IMR-90 (cell line): ENCODE measurements around the gene MIR17HG. TPM values are rescaled to one million over a fixed set of nuclear protein-coding genes. Genes with fewer than 3 reads are reported as not detected.

Experiments used
- ATAC-seq: fragments of 200-7000 bp; cut with Tn5 transposase; 2 replicates; pipeline ENCODE4 v1.9.1; 2020; ENCODE audit warnings: low read depth, mild to moderate bottlenecking, moderate library complexity
- BruUV-seq: library from RNA; stranded (reverse); fragments of 400-500 nt; replicated peaks from 2 replicates; lab custom pipeline; 2021; lab: Mats Ljungman, UMichigan
- CTCF ChIA-PET: fragments of 300-600 bp; formaldehyde crosslinking; extraction: SDS; loops from one replicate; lab custom pipeline; 2021; ENCODE audit warnings: antibody characterized with exemption; lab: Yijun Ruan, JAX
- POLR2A ChIA-PET: fragments of 300-600 bp; sonication (Branson Sonifier 250); formaldehyde crosslinking; loops from one replicate; lab custom pipeline; 2022; ENCODE audit warnings: antibody characterized with exemption; ENCODE audit not compliant: unreplicated experiment; lab: Charles Lee
- DNase-seq: peaks from one replicate; pipeline ENCODE4 v3.0.0; 2013
- H2AFZ ChIP-seq: replicated peaks from 2 replicates; pipeline ENCODE3; 2013; ENCODE audit warnings: low read length, mild to moderate bottlenecking; ENCODE audit not compliant: poor library complexity
- H2AK5ac ChIP-seq: 2 replicates; pipeline ENCODE4 v1.6.1; 2013; ENCODE audit warnings: low read depth, low read length, inconsistent platforms
- H2AK9ac ChIP-seq: replicated peaks from 2 replicates; pipeline ENCODE3; 2013; ENCODE audit warnings: mild to moderate bottlenecking, low read depth, low read length, moderate library complexity; ENCODE audit not compliant: poor library complexity
- H2BK120ac ChIP-seq: 2 replicates; pipeline ENCODE4 v1.6.1; 2013; ENCODE audit warnings: low read depth, low read length, inconsistent platforms
- H2BK15ac ChIP-seq: 3 replicates; pipeline ENCODE4 v1.6.1; 2013; ENCODE audit warnings: low read depth, low read length, inconsistent platforms
- H2BK20ac ChIP-seq: 2 replicates; pipeline ENCODE4 v1.6.1; 2013; ENCODE audit warnings: low read depth, mild to moderate bottlenecking, inconsistent platforms, low read length, moderate library complexity
- H2BK5ac ChIP-seq: 2 replicates; pipeline ENCODE4 v1.6.1; 2013; ENCODE audit warnings: mild to moderate bottlenecking, low read depth, low read length, inconsistent platforms; ENCODE audit not compliant: poor library complexity, severe bottlenecking
- H3K14ac ChIP-seq: replicated peaks from 2 replicates; pipeline ENCODE4 v1.6.1; 2013; ENCODE audit warnings: low read depth, low read length, inconsistent platforms
- H3K18ac ChIP-seq: 2 replicates; pipeline ENCODE4 v1.6.1; 2013; ENCODE audit warnings: low read depth, low read length, control low read depth
- H3K23ac ChIP-seq: 2 replicates; pipeline ENCODE4 v1.6.1; 2013; ENCODE audit warnings: low read depth, low read length, inconsistent platforms
- H3K27ac ChIP-seq: 2 replicates; pipeline ENCODE4 v1.5.1; 2013; ENCODE audit warnings: mild to moderate bottlenecking, control low read depth, low read length; ENCODE audit not compliant: insufficient read depth
- H3K27me3 ChIP-seq: 2 replicates; pipeline ENCODE4 v1.6.1; 2013; ENCODE audit warnings: low read length; ENCODE audit not compliant: control insufficient read depth, insufficient read depth
- H3K36me3 ChIP-seq: 2 replicates; pipeline ENCODE4 v1.6.1; 2013; ENCODE audit warnings: low read length, mixed read lengths; ENCODE audit not compliant: control insufficient read depth, insufficient read depth
- H3K4ac ChIP-seq: 2 replicates; pipeline ENCODE4 v1.6.1; 2013; ENCODE audit warnings: low read depth, low read length, inconsistent platforms
- H3K4me1 ChIP-seq: 2 replicates; pipeline ENCODE4 v1.6.1; 2013; ENCODE audit warnings: low read length, mixed read lengths; ENCODE audit not compliant: control insufficient read depth, insufficient read depth
- H3K4me2 ChIP-seq: 2 replicates; pipeline ENCODE4 v1.6.1; 2013; ENCODE audit warnings: low read depth, mild to moderate bottlenecking, control low read depth, low read length, moderate library complexity
- H3K4me3 ChIP-seq: 2 replicates; pipeline ENCODE4 v1.5.1; 2013; ENCODE audit warnings: low read depth, mild to moderate bottlenecking, control low read depth, low read length, moderate library complexity; ENCODE audit not compliant: insufficient read depth
- H3K56ac ChIP-seq: 2 replicates; pipeline ENCODE4 v1.6.1; 2013; ENCODE audit warnings: low read length, inconsistent platforms; ENCODE audit not compliant: insufficient read depth; ENCODE audit errors: extremely low read depth
- H3K79me1 ChIP-seq, 2 experiments: 2 replicates each; pipeline ENCODE4 v1.6.1; 2013; ENCODE audit warnings: low read length in 2 of 2, inconsistent platforms in 1 of 2, low read depth in 1 of 2
- H3K9ac ChIP-seq: 2 replicates; pipeline ENCODE4 v1.6.1; 2013; ENCODE audit warnings: low read depth, low read length, control low read depth
- H3K9me1 ChIP-seq: 2 replicates; pipeline ENCODE4 v1.6.1; 2013; ENCODE audit warnings: low read length, inconsistent platforms; ENCODE audit not compliant: insufficient read depth
- H3K9me3 ChIP-seq: 2 replicates; pipeline ENCODE4 v1.6.1; 2013; ENCODE audit warnings: low read length; ENCODE audit not compliant: control insufficient read depth, insufficient read depth
- H4K20me1 ChIP-seq: 2 replicates; pipeline ENCODE4 v1.6.1; 2013; ENCODE audit warnings: low read length, inconsistent platforms; ENCODE audit not compliant: insufficient read depth
- H4K5ac ChIP-seq: 2 replicates; pipeline ENCODE4 v1.6.1; 2013; ENCODE audit warnings: mild to moderate bottlenecking, low read depth, low read length, control low read depth
- H4K8ac ChIP-seq, 2 experiments: 2 replicates each; pipeline ENCODE4 v1.6.1; 2013; ENCODE audit warnings: low read depth in 2 of 2, low read length in 2 of 2, control low read depth in 1 of 2, inconsistent platforms in 1 of 2
- H4K91ac ChIP-seq: 2 replicates; pipeline ENCODE4 v1.6.1; 2013; ENCODE audit warnings: low read depth, low read length, inconsistent platforms; ENCODE audit not compliant: insufficient read depth
- CTCF ChIP-seq: conservative IDR thresholded peaks from 2 replicates; pipeline ENCODE4 v1.5.1; 2012; ENCODE audit warnings: mild to moderate bottlenecking, low read depth, low read length, improper control_type of control experiment
- FOS ChIP-seq: fragments of 150-350 bp; IDR thresholded peaks from 2 replicates; pipeline ENCODE4 v1.6.1; 2016; ENCODE audit warnings: low read depth, low read length
- WGBS, 2 experiments: methylation state at CpG; one replicate each; pipeline versions ENCODE4 v1.1.5 to v1.1.7; 2013; ENCODE audit warnings: missing lambda C conversion rate in 2 of 2; ENCODE audit not compliant: insufficient read length in 1 of 2; ENCODE audit errors: extremely low coverage in 2 of 2; 5-methylcytosine and 5-hydroxymethylcytosine counted together
- dilution Hi-C: fragments of 300-500 bp; cut with HindIII; formaldehyde crosslinking; loops from one replicate; pipeline ENCODE4 v1.14.3; 2018; ENCODE audit warnings: low sequenced_read_pairs; ENCODE audit not compliant: unreplicated experiment
- in situ Hi-C: fragments of 300-500 bp; cut with MboI; formaldehyde crosslinking; loops from 3 replicates; pipeline ENCODE4 v1.14.3; 2019; ENCODE audit warnings: low sequenced_read_pairs, inconsistent platforms, mixed read lengths
- intact Hi-C: fragments of 100-400 bp; cut with micrococcal nuclease; formaldehyde crosslinking; loops from 2 replicates; pipeline ENCODE4 v1.10.0; 2022
- polyA plus RNA-seq, 3 experiments: library from polyadenylated mRNA; depleted of rRNA; stranded (reverse); fragments of >200 nt; gene quantifications; 2 replicates each; pipeline ENCODE4 v1.2.3, GENCODE V29; 2012; ENCODE audit warnings: low replicate concordance in 1 of 3
- total RNA-seq: library from RNA; depleted of rRNA; stranded (reverse); fragments of >200 nt; gene quantifications from 2 replicates; pipeline ENCODE4 v1.2.3, GENCODE V29; 2012

Gene MIR17HG
- total and polyA plus RNA-seq, 2 of the 4 experiments (the other 2 are of a cell fraction) = 0.77 to 3.0 TPM

GRCh38 chr13:91308299-91308698, 39.2 kb upstream of the MIR17HG start:
- H3K4me1 ChIP-seq = no peaks in the 10 kb centered on the region
- ATAC-seq = no peak
- DNase-seq = no peak
- no peaks in the 10 kb centered on the region for H3K36me3 ChIP-seq
- no peak overlapping the region for H2BK120ac ChIP-seq
- H3K27ac ChIP-seq = no peak overlapping the region
- H2BK15ac ChIP-seq = no peak overlapping the region
- BruUV-seq = no TSS peak
- no peak overlapping the region for H2AK5ac ChIP-seq
- POLR2A ChIA-PET = no interaction called here
- H4K5ac ChIP-seq = no peak overlapping the region
- no peak overlapping the region for H3K14ac ChIP-seq
- H3K4ac ChIP-seq = no peak overlapping the region
- no peak overlapping the region for H4K8ac ChIP-seq
- H3K18ac ChIP-seq = no peak overlapping the region
- no peak overlapping the region for H3K23ac ChIP-seq
- CTCF ChIA-PET = no interaction called here
- no peaks in the 10 kb centered on the region for H4K20me1 ChIP-seq
- H2BK20ac ChIP-seq = no peak overlapping the region
- in situ Hi-C loops = no loop called here
- H3K9ac ChIP-seq = no peak overlapping the region
- dilution Hi-C loops = no loop called here
- no peaks in the 10 kb centered on the region for H3K9me3 ChIP-seq
- no peak overlapping the region for H3K4me2 ChIP-seq
- H2AK9ac ChIP-seq = no peak overlapping the region
- TF ChIP-seq FOS = no peak
- 0 out of 2 replicates have a peak, but pooled peaks have one; percentile 2 for TF ChIP-seq CTCF
- no peak overlapping the region for H4K91ac ChIP-seq
- H3K56ac ChIP-seq = no peak overlapping the region
- intact Hi-C loops = no loop called here
- H2BK5ac ChIP-seq = no peak overlapping the region
- WGBS, 2 experiments = no CpG with 5 or more reads among the region's 2 CpGs
- no peak overlapping the region for H3K4me3 ChIP-seq
- H2AFZ ChIP-seq = no peak overlapping the region
- no peaks in the 10 kb centered on the region for H3K79me1 ChIP-seq
- H3K9me1 ChIP-seq = no peaks in the 10 kb centered on the region
- no peaks in the 10 kb centered on the region for H3K27me3 ChIP-seq
